ENCODE data around the gene ASTN1.

- no peak for TF ChIP-seq CTCF (IDR thresholded peaks at IDR 0.05; ENCODE audit: insufficient read depth, low read length)
- TF ChIP-seq POLR2AphosphoS5 (IDR thresholded peaks at IDR 0.05; ENCODE audit: low read depth), result no peak
- TF ChIP-seq REST (IDR thresholded peaks at IDR 0.05; ENCODE audit: insufficient replicate concordance, low read depth), result no peak
These were observed 130.9 kb downstream of the ASTN1 start for GRCh38 chr1:177033628-177034027.

All from HL-60 (cell line).